Measurements from ENCODE around the gene ANHX. TPM values are rescaled to one million over a fixed set of nuclear protein-coding genes. Genes with fewer than 3 reads are reported as not detected.

The ANHX gene
- total RNA-seq, 4 donors from 2014 or later = not detected

GRCh38 chr12:133180669-133181068, 55.0 kb downstream of the ANHX start:
- Histone ChIP-seq H3K27me3 (no peaks in the 10 kb centered on the region), H3K4me3 (peak overlapping the region in 1 of 4 donors; percentile 66), H3K27ac (peak overlapping the region in 1 of 4 donors; percentile 70), H3K36me3 (peaks cover 0 to 31% (median 0%) of the 10 kb centered on the region in 3 donors), H3K9me3 (peaks cover 0 to 42% (median 8%) of the 10 kb centered on the region in 4 donors), H3K4me1 (peaks cover 0 to 9% (median 0%) of the 10 kb centered on the region in 4 donors)
- TF ChIP-seq CTCF (IDR thresholded peaks at IDR 0.05) (no peak), POLR2A (IDR thresholded peaks at IDR 0.05) (no peak)
- no peak for DNase-seq

GRCh38 chr12:133174901-133175300, 60.8 kb downstream of the ANHX start:
- no peak for TF ChIP-seq POLR2A (IDR thresholded peaks at IDR 0.05)
- TF ChIP-seq CTCF (IDR thresholded peaks at IDR 0.05) = no peak
- DNase-seq = no peak
- no peak overlapping the region for H3K27ac ChIP-seq
- H3K4me1 ChIP-seq = no peaks in the 10 kb centered on the region
- peaks cover 0 to 32% (median 4%) of the 10 kb centered on the region in 4 donors for H3K9me3 ChIP-seq
- no peak overlapping the region for H3K4me3 ChIP-seq
- H3K27me3 ChIP-seq = no peaks in the 10 kb centered on the region
- no peaks in the 10 kb centered on the region for H3K36me3 ChIP-seq

GRCh38 chr12:133172491-133172890, 63.2 kb downstream of the ANHX start:
- no peak for DNase-seq

More at GRCh38 chr12:133172491-133172890, 63.2 kb downstream of the ANHX start:
- no peak overlapping the region for H3K27ac ChIP-seq
- no peaks in the 10 kb centered on the region for H3K27me3 ChIP-seq
- H3K9me3 ChIP-seq = peaks cover 0 to 32% (median 4%) of the 10 kb centered on the region in 4 donors
- TF ChIP-seq POLR2A (IDR thresholded peaks at IDR 0.05) (no peak), CTCF (IDR thresholded peaks at IDR 0.05) (no peak)
- no peak overlapping the region for H3K4me3 ChIP-seq
- H3K4me1 ChIP-seq = no peaks in the 10 kb centered on the region
- H3K36me3 ChIP-seq = no peaks in the 10 kb centered on the region

Small RNA genes lying within 50 kb of the gene (small RNA-seq; reads per million reads assigned to genes)
- 0 reads per million in 2 donors for gene RF00019
- 0 reads per million in 2 donors for gene RNU6-717P

Other genes starting within 250 kb of the ANHX start
- gene ZNF26, start 249.5 kb downstream of the ANHX start, total RNA-seq = 10 to 100 TPM; 15.9 to 24.8 (median 18.7) TPM
- gene ZNF84, start 198.4 kb downstream of the ANHX start, total RNA-seq = 10 to 100 TPM; 14.5 to 39.6 (median 27.9) TPM
- gene ZNF140, start 155.0 kb downstream of the ANHX start, total RNA-seq = 10 to 100 TPM; 13.0 to 22.3 (median 15.6) TPM
- gene ZNF891, start 105.6 kb downstream of the ANHX start, total RNA-seq = 1 to 10 TPM; 2.3 to 5.0 (median 3.5) TPM
- gene ZNF10, start 105.2 kb downstream of the ANHX start, total RNA-seq = 10 to 100 TPM in 2 of 4 donors, 1 to 10 TPM in 2; 5.8 to 28.1 (median 11.0) TPM
- 10 to 100 TPM in 3 of 4 donors, 1 to 10 TPM in 1; 10.0 to 24.3 (median 14.9) TPM for gene ZNF268, start 54.4 kb downstream of the ANHX start, total RNA-seq